Measurements from ENCODE around the gene NOL4L.
A peak's percentile ranks its signal among the peaks of the same experiment; 100 is the strongest.

NOL4L gene

GRCh38 chr20:32440069-32440757 lies 144.9 kb downstream of the NOL4L start:
- no peak for DNase-seq

GRCh38 chr20:32439132-32439829 lies 145.9 kb downstream of the NOL4L start:
- DNase-seq: peak; percentile 44

DNA sequence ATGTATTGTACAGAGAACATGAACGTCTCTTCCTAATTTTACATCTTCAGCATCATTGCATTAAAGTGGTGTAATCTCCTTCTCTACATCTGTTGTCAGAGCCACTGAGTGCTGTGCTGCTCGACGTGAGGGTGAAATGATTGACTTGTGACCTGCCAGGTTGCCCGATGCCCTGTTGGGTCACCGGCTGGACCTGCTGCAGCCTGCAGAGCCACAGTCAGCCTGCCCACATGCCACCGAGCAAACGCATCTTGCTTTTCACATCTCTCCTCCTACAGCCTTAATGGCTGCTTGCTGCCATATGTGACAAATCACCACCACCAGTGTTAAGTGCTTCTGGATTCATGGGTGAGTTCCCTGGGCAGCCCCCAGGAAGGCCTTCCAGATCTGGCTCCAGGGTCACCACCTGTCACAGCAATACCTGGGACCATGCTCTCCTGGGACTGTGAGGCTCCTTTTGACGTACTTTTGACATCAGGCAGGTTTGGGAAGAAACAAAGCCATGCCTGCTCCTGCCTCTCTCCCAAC lies 146.7 kb downstream of the NOL4L start:
- no peak for DNase-seq

- no peak for DNase-seq
Observed at GRCh38 chr20:32437391-32438074, 147.6 kb downstream of the NOL4L start.

DNA sequence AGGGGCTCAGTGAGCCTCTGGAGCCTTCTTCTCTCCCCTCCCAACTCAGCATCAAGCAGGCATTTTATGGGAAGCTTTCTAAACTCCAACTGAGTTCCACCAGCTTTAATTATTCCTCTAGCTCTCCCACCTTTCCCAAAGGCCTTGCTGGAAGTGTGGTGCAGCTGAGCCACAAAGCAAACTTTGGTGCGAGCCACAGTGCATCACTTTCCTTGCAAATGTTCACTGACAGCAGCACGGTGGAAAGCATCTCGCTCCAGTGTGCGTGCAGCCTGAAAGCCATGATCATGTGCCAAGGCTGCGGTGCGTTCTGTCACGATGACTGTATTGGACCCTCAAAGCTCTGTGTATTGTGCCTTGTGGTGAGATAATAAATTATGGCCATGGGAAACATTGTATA lies 148.2 kb downstream of the NOL4L start:
- no peak for DNase-seq

GRCh38 chr20:32436142-32436861 lies 148.8 kb downstream of the NOL4L start:
- no peak for DNase-seq

DNA sequence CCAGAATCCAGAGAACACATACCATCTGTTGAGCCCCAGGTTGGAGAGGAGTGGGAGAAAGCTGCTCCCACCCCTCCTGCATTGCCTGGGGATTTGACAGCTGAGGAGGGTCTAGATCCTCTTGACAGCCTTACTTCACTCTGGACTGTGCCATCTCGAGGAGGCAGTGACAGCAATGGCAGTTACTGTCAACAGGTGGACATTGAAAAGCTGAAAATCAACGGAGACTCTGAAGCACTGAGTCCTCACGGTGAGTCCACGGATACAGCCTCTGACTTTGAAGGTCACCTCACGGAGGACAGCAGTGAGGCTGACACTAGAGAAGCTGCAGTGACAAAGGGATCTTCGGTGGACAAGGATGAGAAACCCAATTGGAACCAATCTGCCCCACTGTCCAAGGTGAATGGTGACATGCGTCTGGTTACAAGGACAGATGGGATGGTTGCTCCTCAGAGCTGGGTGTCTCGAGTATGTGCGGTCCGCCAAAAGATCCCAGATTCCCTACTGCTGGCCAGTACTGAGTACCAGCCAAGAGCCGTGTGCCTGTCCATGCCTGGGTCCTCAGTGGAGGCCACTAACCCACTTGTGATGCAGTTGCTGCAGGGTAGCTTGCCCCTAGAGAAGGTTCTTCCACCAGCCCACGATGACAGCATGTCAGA lies 149.6 kb downstream of the NOL4L start:
- DNase-seq: no peak

GRCh38 chr20:32434434-32434833 lies 150.7 kb downstream of the NOL4L start:
- no peak for DNase-seq

GRCh38 chr20:32433311-32434021 lies 151.7 kb downstream of the NOL4L start:
- no peak for DNase-seq

DNA sequence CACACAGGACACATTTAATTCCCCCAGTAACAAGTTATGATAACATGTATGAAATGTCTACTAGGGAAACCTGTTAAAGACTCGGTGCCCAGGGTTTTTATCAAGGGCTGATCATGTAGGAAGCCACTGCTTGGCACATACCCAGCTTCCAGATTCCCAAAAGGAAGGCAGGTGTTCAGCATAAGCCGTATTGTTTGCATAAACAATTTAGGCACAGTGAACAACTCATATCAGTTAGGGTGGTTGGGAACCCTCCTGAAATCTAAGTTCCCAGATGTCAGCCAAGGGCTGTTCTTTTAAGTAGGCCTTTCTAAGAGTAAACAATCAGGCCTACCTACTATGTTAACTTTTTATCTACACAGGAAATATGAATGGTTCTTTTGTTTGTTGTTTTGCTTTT lies 152.9 kb downstream of the NOL4L start:
- DNase-seq: no peak

GRCh38 chr20:32431457-32431856 lies 153.7 kb downstream of the NOL4L start:
- no peak for DNase-seq

DNA sequence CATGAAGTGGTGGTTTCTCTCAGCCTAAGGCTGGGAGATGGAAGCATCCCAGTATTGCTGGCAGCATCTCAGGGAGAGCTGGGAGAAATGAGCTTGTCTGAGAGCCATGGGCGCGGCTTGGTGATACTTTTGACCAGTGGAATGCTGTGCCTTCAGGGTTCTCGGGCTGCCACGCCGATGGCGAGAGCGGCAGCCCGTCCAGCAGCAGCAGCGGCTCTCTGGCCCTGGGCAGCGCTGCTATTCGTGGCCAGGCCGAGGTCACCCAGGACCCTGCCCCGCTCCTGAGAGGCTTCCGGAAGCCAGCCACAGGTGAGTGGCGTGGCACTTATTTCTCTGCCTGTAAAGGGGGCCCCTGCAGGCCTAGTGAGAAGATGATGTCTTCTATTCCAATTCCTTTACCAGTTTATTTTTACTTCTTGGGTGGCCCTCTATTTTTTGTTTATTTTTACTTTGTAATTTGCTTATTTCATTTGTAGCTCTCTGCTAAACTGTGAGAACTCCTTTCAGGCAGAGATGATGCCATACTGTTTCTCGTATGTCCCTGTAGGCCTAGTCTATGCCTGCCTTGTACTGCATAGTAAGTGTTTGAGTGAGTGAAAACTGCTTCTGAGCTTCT lies 155.3 kb downstream of the NOL4L start:
- no peak for DNase-seq

- DNase-seq: no peak
Observed at GRCh38 chr20:32429343-32429742, 155.8 kb downstream of the NOL4L start.

GRCh38 chr20:32427996-32428395 lies 157.1 kb downstream of the NOL4L start:
- no peak for DNase-seq

- DNase-seq: no peak
Observed at GRCh38 chr20:32421290-32421689, 163.8 kb downstream of the NOL4L start.

DNA sequence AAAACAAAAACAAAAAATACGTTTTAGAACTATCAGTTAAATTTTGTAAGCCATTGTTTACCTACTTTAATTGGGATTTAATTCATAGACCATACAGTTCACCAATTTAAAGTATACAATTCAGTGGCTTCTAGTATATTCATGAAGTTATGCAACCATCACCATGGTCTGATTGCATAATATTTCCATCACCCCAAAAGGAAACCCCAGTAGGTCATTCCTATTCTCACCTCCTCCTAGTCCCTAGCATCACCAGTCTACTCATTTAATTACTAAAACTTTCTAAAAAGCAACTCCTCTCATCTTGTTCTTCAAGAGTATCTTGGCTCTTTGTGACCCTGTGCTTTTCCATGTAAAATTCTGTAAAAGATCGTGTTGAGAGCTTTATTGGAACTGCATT lies 166.8 kb downstream of the NOL4L start:
- no peak for DNase-seq

GRCh38 chr20:32416206-32416605 lies 168.9 kb downstream of the NOL4L start:
- DNase-seq: no peak

DNA sequence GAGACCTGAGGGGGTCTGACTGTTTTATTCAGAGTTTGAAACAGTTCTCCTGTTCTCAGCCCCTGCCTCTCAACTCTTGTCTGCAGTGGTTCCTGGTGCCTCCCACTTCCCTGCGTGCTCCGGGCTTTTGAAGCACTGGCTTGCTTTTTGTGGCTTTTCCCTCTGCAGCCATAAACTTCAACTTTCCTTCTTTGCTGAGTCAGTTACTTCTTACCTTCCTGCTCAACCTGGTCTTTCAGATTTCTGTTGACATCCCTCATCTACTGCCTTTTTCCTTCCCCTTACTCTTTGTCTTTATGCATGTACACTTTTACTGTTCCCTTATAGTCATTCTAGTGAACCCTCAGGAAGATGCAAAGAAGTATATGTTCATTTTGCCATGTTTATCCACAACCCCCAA lies 169.6 kb downstream of the NOL4L start:
- no peak for DNase-seq

GRCh38 chr20:32411955-32412706 lies 173.0 kb downstream of the NOL4L start:
- DNase-seq: no peak

- peak; percentile 75 for DNase-seq
Observed at GRCh38 chr20:32407131-32407750, 177.9 kb downstream of the NOL4L start.

Data from stimulated activated CD4-positive, alpha-beta T cell treated with anti-CD3 and anti-CD28 coated beads, Interleukin-15, amount 100 ng/mL, for 24 hours (primary cell).